Duodenal mucosa (tissue), 2 donors: ENCODE data around the gene RAB10.
"Not testable (repeated sequence)": the region's sequence is repeated elsewhere in the genome, so short reads cannot be mapped to it uniquely, and the experiment has no call there.

Experiments
- H3K27ac ChIP-seq: one replicate; pipeline ENCODE4 v1.7.0; 2013; ENCODE audit warnings: low read depth, low read length
- H3K27me3 ChIP-seq, 2 donors: one replicate each; pipeline ENCODE4 v1.7.0; 2013; ENCODE audit warnings: low read length in 2 of 2, control low read depth in 1 of 2; ENCODE audit not compliant: insufficient read depth in 2 of 2, control insufficient read depth in 1 of 2
- H3K36me3 ChIP-seq, 2 donors: one replicate each; pipeline ENCODE4 v1.7.0; 2013; ENCODE audit warnings: low read length in 2 of 2, control low read depth in 1 of 2; ENCODE audit not compliant: insufficient read depth in 2 of 2, control insufficient read depth in 1 of 2
- H3K4me1 ChIP-seq, 2 donors: one replicate each; pipeline ENCODE4 v1.7.0; 2013; ENCODE audit warnings: low read length in 2 of 2, control low read depth in 1 of 2; ENCODE audit not compliant: insufficient read depth in 2 of 2, control insufficient read depth in 1 of 2
- H3K4me3 ChIP-seq, 2 donors: one replicate each; pipeline ENCODE4 v1.7.0; 2013; ENCODE audit warnings: low read length in 2 of 2, low read depth in 1 of 2
- H3K9ac ChIP-seq, 2 donors: one replicate each; pipeline ENCODE4 v1.7.0; 2013; ENCODE audit warnings: low read length in 2 of 2, low read depth in 1 of 2
- H3K9me3 ChIP-seq, 2 donors: one replicate each; pipeline ENCODE4 v1.7.0; 2013; ENCODE audit warnings: low read length in 2 of 2, control low read depth in 1 of 2; ENCODE audit not compliant: control insufficient read depth in 1 of 2

Gene RAB10

GRCh38 chr2:26086155-26086637, 52.3 kb downstream of the RAB10 start:
- peaks cover 2 to 3% of the 10 kb centered on the region in 2 donors for H3K9me3 ChIP-seq
- H3K27me3 ChIP-seq: no peaks in the 10 kb centered on the region
- no peak overlapping the region for H3K4me3 ChIP-seq
- no peak overlapping the region for H3K9ac ChIP-seq
- no peaks in the 10 kb centered on the region for H3K4me1 ChIP-seq
- H3K27ac ChIP-seq: no peak overlapping the region
- peaks cover 0 to 4% of the 10 kb centered on the region in 2 donors for H3K36me3 ChIP-seq

GRCh38 chr2:26086779-26087178, 52.9 kb downstream of the RAB10 start:
- H3K4me1 ChIP-seq: no peaks in the 10 kb centered on the region
- no peaks in the 10 kb centered on the region for H3K9me3 ChIP-seq
- H3K27ac ChIP-seq: no peak overlapping the region

GRCh38 chr2:26088038-26088643, 54.3 kb downstream of the RAB10 start:
- H3K27ac ChIP-seq: no peak overlapping the region
- no peaks in the 10 kb centered on the region for H3K4me1 ChIP-seq
- H3K4me3 ChIP-seq: no peak overlapping the region
- H3K27me3 ChIP-seq: no peaks in the 10 kb centered on the region
- H3K9ac ChIP-seq: no peak overlapping the region
- H3K36me3 ChIP-seq: peaks cover 0 to under 1% of the 10 kb centered on the region in 2 donors
- no peaks in the 10 kb centered on the region for H3K9me3 ChIP-seq

More at GRCh38 chr2:26086779-26087178, 52.9 kb downstream of the RAB10 start:
- Histone ChIP-seq H3K4me3 (no peak overlapping the region), H3K27me3 (no peaks in the 10 kb centered on the region), H3K9ac (no peak overlapping the region), H3K36me3 (peaks cover 0 to 4% of the 10 kb centered on the region in 2 donors)

- not testable (repeated sequence) for H3K27me3 ChIP-seq, H3K9ac ChIP-seq, H3K9me3 ChIP-seq, H3K27ac ChIP-seq, H3K36me3 ChIP-seq, H3K4me1 ChIP-seq, H3K4me3 ChIP-seq
Observed at GRCh38 chr2:26088931-26089330, 55.0 kb downstream of the RAB10 start.

GRCh38 chr2:26089337-26089736, 55.5 kb downstream of the RAB10 start:
- Histone ChIP-seq H3K9ac (peak overlapping the region in 1 of 2 donors; percentile 6), H3K27me3 (no peaks in the 10 kb centered on the region), H3K4me1 (no peaks in the 10 kb centered on the region), H3K9me3 (no peaks in the 10 kb centered on the region), H3K36me3 (peaks cover 0 to 8% of the 10 kb centered on the region in 2 donors), H3K4me3 (no peak overlapping the region), H3K27ac (no peak overlapping the region)

GRCh38 chr2:26095758-26096157, 61.9 kb downstream of the RAB10 start:
- H3K27ac ChIP-seq: no peak overlapping the region
- no peak overlapping the region for H3K9ac ChIP-seq
- H3K27me3 ChIP-seq: no peaks in the 10 kb centered on the region
- peaks cover 12 to 19% of the 10 kb centered on the region in 2 donors for H3K36me3 ChIP-seq
- H3K9me3 ChIP-seq: no peaks in the 10 kb centered on the region
- H3K4me3 ChIP-seq: no peak overlapping the region
- no peaks in the 10 kb centered on the region for H3K4me1 ChIP-seq

- Histone ChIP-seq H3K36me3 (peaks cover 14 to 23% of the 10 kb centered on the region in 2 donors), H3K9ac (no peak overlapping the region), H3K27ac (no peak overlapping the region), H3K27me3 (no peaks in the 10 kb centered on the region), H3K9me3 (no peaks in the 10 kb centered on the region), H3K4me3 (no peak overlapping the region), H3K4me1 (no peaks in the 10 kb centered on the region)
Observed at GRCh38 chr2:26099933-26100332, 66.0 kb downstream of the RAB10 start.

GRCh38 chr2:26100384-26100783, 66.5 kb downstream of the RAB10 start:
- Histone ChIP-seq H3K27ac (no peak overlapping the region), H3K27me3 (no peaks in the 10 kb centered on the region), H3K9me3 (no peaks in the 10 kb centered on the region), H3K4me1 (no peaks in the 10 kb centered on the region), H3K4me3 (no peak overlapping the region), H3K36me3 (peaks cover 14 to 21% of the 10 kb centered on the region in 2 donors), H3K9ac (no peak overlapping the region)

GRCh38 chr2:26103752-26104151, 69.9 kb downstream of the RAB10 start:
- peaks cover 11 to 26% of the 10 kb centered on the region in 2 donors for H3K36me3 ChIP-seq
- H3K9me3 ChIP-seq: no peaks in the 10 kb centered on the region
- no peaks in the 10 kb centered on the region for H3K4me1 ChIP-seq
- H3K27ac ChIP-seq: no peak overlapping the region
- no peak overlapping the region for H3K9ac ChIP-seq
- no peaks in the 10 kb centered on the region for H3K27me3 ChIP-seq
- H3K4me3 ChIP-seq: no peak overlapping the region

- not testable (repeated sequence) for H3K4me3 ChIP-seq, H3K4me1 ChIP-seq, H3K9me3 ChIP-seq, H3K27ac ChIP-seq, H3K27me3 ChIP-seq, H3K9ac ChIP-seq
- H3K36me3 ChIP-seq: peaks cover 9 to 27% of the 10 kb centered on the region in 2 donors
Observed at GRCh38 chr2:26108701-26109100, 74.8 kb downstream of the RAB10 start.
